Spinal cord (tissue), 10 donors: ENCODE measurements around the gene ACOXL. TPM values are rescaled to one million over a fixed set of nuclear protein-coding genes. Genes with fewer than 3 reads are reported as not detected.

ENCODE experiments used
- DNase-seq, 6 donors: peaks; one replicate each; pipeline versions ENCODE4 v3.0.0 to v3.0.0-alpha.2; 2013 to 2015; ENCODE audit warnings: low spot score in 6 of 6, low read depth in 4 of 6
- H3K27ac ChIP-seq: one replicate; pipeline ENCODE4 v1.5.1; 2013; ENCODE audit warnings: low read depth, low read length, control low read depth
- H3K27me3 ChIP-seq: one replicate; pipeline ENCODE4 v1.6.1; 2013; ENCODE audit warnings: low read length; ENCODE audit not compliant: control insufficient read depth, insufficient read depth
- H3K36me3 ChIP-seq: one replicate; pipeline ENCODE4 v1.6.1; 2013; ENCODE audit warnings: low read length; ENCODE audit not compliant: control insufficient read depth, insufficient read depth
- H3K4me1 ChIP-seq: one replicate; pipeline ENCODE4 v1.6.1; 2013; ENCODE audit warnings: low read length; ENCODE audit not compliant: control insufficient read depth, insufficient read depth
- H3K4me3 ChIP-seq: one replicate; pipeline ENCODE4 v1.5.1; 2013; ENCODE audit warnings: low read depth, low read length, control low read depth
- H3K9me3 ChIP-seq: one replicate; pipeline ENCODE4 v1.6.1; 2013; ENCODE audit warnings: low read length; ENCODE audit not compliant: control insufficient read depth, insufficient read depth
- WGBS: methylation state at CpG from one replicate; pipeline ENCODE4 v1.1.5; 2013; ENCODE audit warnings: missing lambda C conversion rate; ENCODE audit not compliant: insufficient coverage; 5-methylcytosine and 5-hydroxymethylcytosine counted together
- polyA plus RNA-seq, 2 donors: library from polyadenylated mRNA; unstranded; fragments of 120-200 nt; gene quantifications; one replicate each; pipeline ENCODE4 v1.2.1, GENCODE V29; 2013; ENCODE audit not compliant: insufficient read length in 2 of 2
- total RNA-seq, 2 donors: library from RNA; depleted of rRNA in 1 of 2; stranded (reverse); fragments of 120-200 nt in 1 of 2; fragments of >200 nt in 1 of 2; gene quantifications; one replicate each; pipeline versions ENCODE4 v1.2.3 to v1.2.4, GENCODE V29; 2013 to 2014
- donor health status: healthy.

Gene ACOXL
- total and polyA plus RNA-seq, 4 donors, result 0.06 to 0.45 (median 0.26) TPM

GRCh38 chr2:111167076-111167862 lies 434.9 kb downstream of the ACOXL start:
- Histone ChIP-seq H3K4me1 (peaks cover 4% of the 10 kb centered on the region), H3K9me3 (no peaks in the 10 kb centered on the region), H3K27ac (no peak overlapping the region), H3K27me3 (no peaks in the 10 kb centered on the region), H3K36me3 (peaks cover 8% of the 10 kb centered on the region), H3K4me3 (no peak overlapping the region)
- WGBS, result no CpG with 5 or more reads among the region's 9 CpGs
- DNase-seq, result no peak

DNA sequence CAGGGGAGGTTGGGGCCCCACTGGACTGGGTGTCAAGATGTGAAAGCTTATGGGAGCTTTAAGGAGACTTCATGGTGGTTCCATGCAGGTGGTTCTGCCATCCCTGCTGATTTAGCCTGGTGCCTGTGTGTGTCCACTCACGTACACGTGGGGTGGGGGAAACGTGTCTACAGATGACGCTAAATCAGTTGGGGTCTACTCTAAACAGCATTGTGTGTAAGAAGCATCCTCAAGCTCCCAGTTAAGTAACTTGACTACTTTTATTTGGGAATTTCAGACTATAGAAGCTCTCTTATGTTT lies 435.4 kb downstream of the ACOXL start:
- Histone ChIP-seq H3K9me3 (no peaks in the 10 kb centered on the region), H3K27ac (no peak overlapping the region), H3K36me3 (peaks cover 8% of the 10 kb centered on the region), H3K4me1 (peaks cover 4% of the 10 kb centered on the region), H3K4me3 (no peak overlapping the region), H3K27me3 (no peaks in the 10 kb centered on the region)
- 100% methylated on average over 2 of the region's 4 CpGs for WGBS
- DNase-seq, result no peak

Other genes with a start within 250 kb of the ACOXL start
- 100 to 1,000 TPM in 1 of 2 donors, 10 to 100 TPM in 1; 36.2 to 121 TPM for gene RGPD6, start 155.4 kb upstream of the ACOXL start, total RNA-seq
- gene RGPD6, start 155.4 kb upstream of the ACOXL start, polyA plus RNA-seq, result 10 to 100 TPM; 34.6 to 42.0 TPM
- gene BUB1, start 54.5 kb upstream of the ACOXL start, total RNA-seq, result 10 to 100 TPM; 14.4 to 15.6 TPM
- 10 to 100 TPM; 12.0 to 13.2 TPM for gene BUB1, start 54.5 kb upstream of the ACOXL start, polyA plus RNA-seq